A549 treated with Mapracorat at 1 μM for 4 hours (cell line): ENCODE results near the gene MGAT5B. TPM values are rescaled to one million over a fixed set of nuclear protein-coding genes. Genes with fewer than 3 reads are reported as not detected.

Experiments
- total RNA-seq: library from RNA; stranded (reverse); fragments of 200-300 nt; extraction: Qiagen RNA extraction; gene quantifications from 5 replicates; pipeline ENCODE4 v1.2.3, GENCODE V29; 2022

The MGAT5B gene, protein sequence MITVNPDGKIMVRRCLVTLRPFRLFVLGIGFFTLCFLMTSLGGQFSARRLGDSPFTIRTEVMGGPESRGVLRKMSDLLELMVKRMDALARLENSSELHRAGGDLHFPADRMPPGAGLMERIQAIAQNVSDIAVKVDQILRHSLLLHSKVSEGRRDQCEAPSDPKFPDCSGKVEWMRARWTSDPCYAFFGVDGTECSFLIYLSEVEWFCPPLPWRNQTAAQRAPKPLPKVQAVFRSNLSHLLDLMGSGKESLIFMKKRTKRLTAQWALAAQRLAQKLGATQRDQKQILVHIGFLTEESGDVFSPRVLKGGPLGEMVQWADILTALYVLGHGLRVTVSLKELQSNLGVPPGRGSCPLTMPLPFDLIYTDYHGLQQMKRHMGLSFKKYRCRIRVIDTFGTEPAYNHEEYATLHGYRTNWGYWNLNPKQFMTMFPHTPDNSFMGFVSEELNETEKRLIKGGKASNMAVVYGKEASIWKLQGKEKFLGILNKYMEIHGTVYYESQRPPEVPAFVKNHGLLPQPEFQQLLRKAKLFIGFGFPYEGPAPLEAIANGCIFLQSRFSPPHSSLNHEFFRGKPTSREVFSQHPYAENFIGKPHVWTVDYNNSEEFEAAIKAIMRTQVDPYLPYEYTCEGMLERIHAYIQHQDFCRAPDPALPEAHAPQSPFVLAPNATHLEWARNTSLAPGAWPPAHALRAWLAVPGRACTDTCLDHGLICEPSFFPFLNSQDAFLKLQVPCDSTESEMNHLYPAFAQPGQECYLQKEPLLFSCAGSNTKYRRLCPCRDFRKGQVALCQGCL
- 15.2 to 23.1 TPM (median 22.1 TPM) in 5 replicates for total RNA-seq

DNA sequence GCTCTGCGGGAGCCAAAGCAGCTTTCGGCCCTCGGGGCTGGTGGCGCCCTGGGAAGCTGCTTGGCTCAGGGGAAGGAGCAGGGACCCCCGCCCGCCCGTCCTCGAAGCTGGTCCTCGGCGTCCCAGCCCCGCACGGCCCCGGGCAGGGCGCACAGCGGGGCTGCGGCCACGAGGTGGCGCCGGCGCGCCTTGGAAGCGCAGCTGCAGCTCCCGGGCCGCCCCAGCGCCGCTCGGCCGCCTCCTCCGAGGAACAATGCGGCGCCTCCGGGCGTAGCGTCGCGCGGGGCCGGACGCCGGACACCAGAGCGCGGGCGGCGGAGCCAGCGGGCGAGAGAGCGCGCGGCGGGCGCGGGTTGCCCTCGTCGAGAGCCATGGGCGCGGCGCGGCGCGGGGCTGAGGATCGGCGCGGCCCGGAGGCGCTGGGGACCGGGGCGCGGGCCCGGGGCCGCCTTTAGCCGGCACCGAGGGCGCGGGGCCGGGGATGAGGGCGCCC, at the start of gene MGAT5B:
TSS of gene MGAT5B (plus strand) at position 229 of the 493 bp plus-strand sequence. CDS start 626 bp downstream, outside the sequence.

Other genes starting within 250 kb of the MGAT5B start
- gene ST6GALNAC1, start 224.6 kb upstream of the MGAT5B start, total RNA-seq: 0.21 to 0.49 TPM (median 0.37 TPM) in 5 replicates
- gene MXRA7, start 157.4 kb upstream of the MGAT5B start, total RNA-seq: 58.0 to 75.0 TPM (median 65.0 TPM) in 5 replicates
- 72.6 to 78.6 TPM (median 75.6 TPM) in 5 replicates for gene JMJD6, start 141.8 kb upstream of the MGAT5B start, total RNA-seq
- gene METTL23, start 141.6 kb upstream of the MGAT5B start, total RNA-seq: 56.4 to 59.8 TPM (median 59.0 TPM) in 5 replicates
- gene SRSF2, start 131.1 kb upstream of the MGAT5B start, total RNA-seq: 395 to 461 TPM (median 439 TPM) in 5 replicates
- 19.4 to 21.8 TPM (median 20.4 TPM) in 5 replicates for gene MFSD11, start 130.3 kb upstream of the MGAT5B start, total RNA-seq